Measurements from ENCODE around the gene CAGE1.
A peak's percentile ranks its signal among the peaks of the same experiment; 100 is the strongest.

CAGE1 gene

DNA sequence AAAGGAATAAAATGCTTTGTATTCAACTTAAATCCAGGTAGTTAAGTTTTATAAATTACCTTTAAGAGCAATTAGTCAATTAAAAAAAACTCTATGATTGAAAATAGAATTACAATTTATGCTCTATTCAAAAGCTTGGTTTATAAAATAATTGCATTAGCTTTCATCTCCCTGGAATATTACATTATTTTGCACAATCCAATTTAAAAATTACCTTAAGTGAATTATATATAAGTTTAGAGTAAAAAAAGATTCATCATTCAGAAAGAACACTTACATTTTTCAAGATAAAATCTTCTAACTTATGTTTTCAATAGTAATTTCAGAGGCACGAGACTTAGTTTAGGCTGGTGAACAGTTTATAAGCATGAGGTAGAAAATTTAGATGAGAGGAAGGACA lies 91.4 kb downstream of the CAGE1 start:
- TF ChIP-seq, protein P1, sequence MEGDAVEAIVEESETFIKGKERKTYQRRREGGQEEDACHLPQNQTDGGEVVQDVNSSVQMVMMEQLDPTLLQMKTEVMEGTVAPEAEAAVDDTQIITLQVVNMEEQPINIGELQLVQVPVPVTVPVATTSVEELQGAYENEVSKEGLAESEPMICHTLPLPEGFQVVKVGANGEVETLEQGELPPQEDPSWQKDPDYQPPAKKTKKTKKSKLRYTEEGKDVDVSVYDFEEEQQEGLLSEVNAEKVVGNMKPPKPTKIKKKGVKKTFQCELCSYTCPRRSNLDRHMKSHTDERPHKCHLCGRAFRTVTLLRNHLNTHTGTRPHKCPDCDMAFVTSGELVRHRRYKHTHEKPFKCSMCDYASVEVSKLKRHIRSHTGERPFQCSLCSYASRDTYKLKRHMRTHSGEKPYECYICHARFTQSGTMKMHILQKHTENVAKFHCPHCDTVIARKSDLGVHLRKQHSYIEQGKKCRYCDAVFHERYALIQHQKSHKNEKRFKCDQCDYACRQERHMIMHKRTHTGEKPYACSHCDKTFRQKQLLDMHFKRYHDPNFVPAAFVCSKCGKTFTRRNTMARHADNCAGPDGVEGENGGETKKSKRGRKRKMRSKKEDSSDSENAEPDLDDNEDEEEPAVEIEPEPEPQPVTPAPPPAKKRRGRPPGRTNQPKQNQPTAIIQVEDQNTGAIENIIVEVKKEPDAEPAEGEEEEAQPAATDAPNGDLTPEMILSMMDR (IDR thresholded peaks at IDR 0.05; ENCODE audit: low read depth, low read length), result no peak
- no peak for DNase-seq (ENCODE audit: low read depth in 2 of 2)
- H3K4me3 ChIP-seq (replicated peaks in 1 of 2; ENCODE audit: low read depth in 2 of 2, low read length in 2 of 2), result no peak overlapping the region

DNA sequence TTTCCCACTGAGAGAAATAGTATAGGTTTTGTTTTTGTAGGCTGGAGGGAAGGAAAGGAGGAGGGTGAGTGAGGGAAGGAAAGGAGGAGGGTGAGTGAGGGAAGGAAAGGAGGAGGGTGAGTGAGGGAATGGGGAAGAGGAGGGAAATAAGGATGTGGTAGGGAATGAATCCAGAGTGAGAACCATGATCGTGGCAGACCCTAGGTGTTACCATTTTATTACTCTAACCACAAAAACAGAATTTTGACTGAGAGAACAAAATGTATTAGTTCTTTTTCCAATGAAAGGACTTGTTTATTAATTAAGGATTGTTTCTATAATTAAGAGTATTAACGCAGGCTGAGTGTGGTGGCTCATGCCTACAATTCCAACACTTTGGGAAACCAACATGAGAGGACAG lies 92.9 kb downstream of the CAGE1 start:
- TF ChIP-seq, protein P1 (IDR thresholded peaks at IDR 0.05; ENCODE audit: low read depth, low read length), result no peak
- DNase-seq (ENCODE audit: low read depth in 2 of 2), result no peak
- no peak overlapping the region for H3K4me3 ChIP-seq (replicated peaks in 1 of 2; ENCODE audit: low read depth in 2 of 2, low read length in 2 of 2)

DNA sequence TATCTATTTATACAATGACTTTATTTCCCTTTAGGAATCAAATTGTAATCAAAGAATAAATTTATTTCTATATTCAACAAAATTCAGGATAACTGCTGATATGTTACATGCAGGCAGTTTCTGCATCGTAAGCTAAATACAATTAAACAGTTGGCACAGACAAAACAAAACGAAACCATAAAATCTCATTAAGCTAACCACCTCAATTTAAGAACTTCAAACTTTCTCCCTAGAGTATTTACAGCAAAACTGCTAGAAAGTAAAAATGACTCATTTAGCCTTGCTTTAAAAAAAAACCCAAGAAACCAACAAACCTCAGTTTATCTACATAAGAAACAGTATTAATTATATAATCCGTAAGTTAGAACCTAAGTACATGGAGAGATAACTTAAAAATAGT lies 93.6 kb downstream of the CAGE1 start:
- TF ChIP-seq, protein P1 (IDR thresholded peaks at IDR 0.05; ENCODE audit: low read depth, low read length), result no peak
- H3K4me3 ChIP-seq (replicated peaks in 1 of 2; ENCODE audit: low read depth in 2 of 2, low read length in 2 of 2), result no peak overlapping the region
- no peak for DNase-seq (ENCODE audit: low read depth in 2 of 2)

DNA sequence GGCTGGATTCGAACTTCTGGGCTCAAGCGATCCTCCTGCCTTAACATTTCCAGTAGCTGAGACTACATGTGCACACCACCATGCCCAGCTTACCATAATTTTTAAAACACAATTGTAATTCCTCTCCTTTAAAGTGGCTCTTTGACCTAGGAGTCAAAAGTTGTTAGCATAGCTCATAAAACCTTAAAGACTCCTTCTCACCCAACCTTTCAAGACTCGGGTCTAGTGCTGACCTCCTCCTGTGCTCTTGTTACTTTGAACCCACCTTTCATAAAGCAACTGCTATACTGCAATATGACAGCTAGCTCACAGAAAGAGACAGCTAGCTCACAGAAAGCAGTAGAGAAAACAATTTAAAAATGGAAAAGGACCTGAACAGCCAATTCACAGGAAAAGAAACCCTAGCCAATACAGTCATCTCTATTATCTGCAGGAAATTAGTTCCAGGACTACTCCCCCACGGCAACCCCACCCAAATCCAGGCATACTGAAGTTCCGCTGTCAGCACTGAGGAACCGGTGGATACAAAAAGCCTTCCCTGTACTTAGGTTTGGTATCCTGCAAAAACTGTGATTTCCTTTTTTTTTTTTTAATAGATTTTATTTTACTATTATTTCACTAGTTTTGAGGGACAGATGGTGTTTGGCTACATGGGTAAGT lies 96.8 kb downstream of the CAGE1 start:
- TF ChIP-seq, protein P1 (IDR thresholded peaks at IDR 0.05; ENCODE audit: low read depth, low read length), result no peak
- H3K4me3 ChIP-seq (replicated peaks in 1 of 2; ENCODE audit: low read depth in 2 of 2, low read length in 2 of 2), result no peak overlapping the region
- DNase-seq (ENCODE audit: low read depth in 2 of 2), result peak; percentile 22 to 51

- TF ChIP-seq, protein P1 (IDR thresholded peaks at IDR 0.05; ENCODE audit: low read depth, low read length), result no peak
- H3K4me3 ChIP-seq (replicated peaks in 1 of 2; ENCODE audit: low read depth in 2 of 2, low read length in 2 of 2), result no peak overlapping the region
- no peak for DNase-seq (ENCODE audit: low read depth in 2 of 2)
Measured at GRCh38 chr6:7290079-7290478, 99.5 kb downstream of the CAGE1 start.

GRCh38 chr6:7285416-7285815 lies 104.1 kb downstream of the CAGE1 start:
- H3K4me3 ChIP-seq (replicated peaks in 1 of 2; ENCODE audit: low read depth in 2 of 2, low read length in 2 of 2), result no peak overlapping the region
- no peak for DNase-seq (ENCODE audit: low read depth in 2 of 2)
- TF ChIP-seq, protein P1 (IDR thresholded peaks at IDR 0.05; ENCODE audit: low read depth, low read length), result no peak

DNA sequence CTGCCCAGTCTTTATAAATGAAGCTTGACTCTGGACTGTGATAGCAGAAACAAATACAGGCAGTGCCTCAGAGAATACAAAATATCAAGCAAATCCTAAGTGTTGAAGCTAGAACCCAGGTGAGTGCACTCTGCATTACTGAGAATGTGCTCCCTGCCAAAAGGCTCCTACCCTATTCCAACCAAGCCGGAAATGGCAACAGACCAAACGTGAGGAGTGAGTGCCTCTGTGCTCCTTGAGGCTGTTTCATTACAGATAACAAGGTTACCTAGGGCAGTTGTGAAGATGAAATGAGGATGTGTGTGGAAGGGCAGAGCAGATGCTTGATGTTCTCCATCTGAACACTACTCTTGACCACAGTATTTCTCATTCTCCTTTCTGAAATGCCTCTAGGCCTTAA lies 105.9 kb downstream of the CAGE1 start:
- H3K4me3 ChIP-seq (replicated peaks in 1 of 2; ENCODE audit: low read depth in 2 of 2, low read length in 2 of 2), result no peak overlapping the region
- no peak for DNase-seq (ENCODE audit: low read depth in 2 of 2)
- TF ChIP-seq, protein P1 (IDR thresholded peaks at IDR 0.05; ENCODE audit: low read depth, low read length), result no peak

Measured in cardiac fibroblast (primary cell).